Subcutaneous adipose tissue (tissue), 4 donors: ENCODE results near the gene KCNJ6. TPM values are rescaled to one million over a fixed set of nuclear protein-coding genes. Genes with fewer than 3 reads are reported as not detected.

Experiments used
- CTCF ChIP-seq: fragments of 450-650 bp; IDR thresholded peaks from one replicate; pipeline ENCODE4 v1.5.1; 2016; ENCODE audit warnings: low read depth, mild to moderate bottlenecking, control low read depth, antibody characterized with exemption, moderate library complexity
- total RNA-seq, 4 donors: library from RNA; depleted of rRNA; stranded (reverse); fragments of >200 nt; gene quantifications; one replicate each; pipeline ENCODE4 v1.1.0, GENCODE V29; 2016

Gene KCNJ6
- total RNA-seq, 4 donors from 2014 or later, result not detected

GRCh38 chr21:37607081-37607480 is 309.2 kb downstream of the KCNJ6 start:
- TF ChIP-seq CTCF, result no peak

GRCh38 chr21:37606549-37606948 is 309.7 kb downstream of the KCNJ6 start:
- no peak for TF ChIP-seq CTCF

GRCh38 chr21:37605006-37605405 is 311.3 kb downstream of the KCNJ6 start:
- no peak for TF ChIP-seq CTCF

DNA sequence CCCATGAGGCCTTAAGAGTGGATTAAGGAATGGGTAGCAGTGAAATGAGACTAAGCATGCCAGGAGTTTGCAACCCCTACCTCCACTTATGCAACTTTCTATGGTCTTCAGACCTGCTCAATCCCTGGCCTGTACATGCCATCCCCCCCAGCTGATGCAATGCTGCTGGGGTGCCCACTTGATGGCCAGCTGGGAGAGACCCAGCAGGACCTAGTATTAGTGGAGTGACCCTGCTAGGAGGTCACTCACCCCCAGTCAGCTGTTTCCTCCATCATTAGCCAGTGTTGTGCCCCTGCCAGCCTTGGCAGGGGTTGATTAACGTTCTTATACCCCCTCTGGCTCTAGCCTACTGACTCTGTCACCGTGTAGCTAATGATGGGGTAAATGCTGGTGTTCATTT is 313.1 kb downstream of the KCNJ6 start:
- TF ChIP-seq CTCF, result no peak

DNA sequence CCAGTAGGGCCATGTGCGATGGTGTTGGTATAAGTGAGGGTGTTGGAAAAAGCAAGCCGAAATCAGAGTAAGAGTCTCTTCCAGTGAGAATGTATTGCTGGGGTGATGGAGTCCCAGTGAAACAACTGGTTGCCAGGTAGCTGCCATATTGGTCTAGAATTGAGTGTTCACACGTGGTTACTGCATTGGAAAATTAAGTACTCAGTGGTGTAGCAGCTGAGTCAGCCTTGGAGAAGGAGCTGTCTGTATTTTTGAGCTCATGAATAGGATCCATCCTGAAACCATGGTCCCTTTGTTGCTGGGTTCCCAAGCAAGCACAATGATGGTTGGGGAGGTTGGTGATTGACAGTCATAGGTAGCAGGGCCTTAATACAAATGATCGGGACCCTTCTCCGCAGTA is 314.3 kb downstream of the KCNJ6 start:
- no peak for TF ChIP-seq CTCF

- no peak for TF ChIP-seq CTCF
Measured at GRCh38 chr21:37601027-37601426, 315.2 kb downstream of the KCNJ6 start.

DNA sequence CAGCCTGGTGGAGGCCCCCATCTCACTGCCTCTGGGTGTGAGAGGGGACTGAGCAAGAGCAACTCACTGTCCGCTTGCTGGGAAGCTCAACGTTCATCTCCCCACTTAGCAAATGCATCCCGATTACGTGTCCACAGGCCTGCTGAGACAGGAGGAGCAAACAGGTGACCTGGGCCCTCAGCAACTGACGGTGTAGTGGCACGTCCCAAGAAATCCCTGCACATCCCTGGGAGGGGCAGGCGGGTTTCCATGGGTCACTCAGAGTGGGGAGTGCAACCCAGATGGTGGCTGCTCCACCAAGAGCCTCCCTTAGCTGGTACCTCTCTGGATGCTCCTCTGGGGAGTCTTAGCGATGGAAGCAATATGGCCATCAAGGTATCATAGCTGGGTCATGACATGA is 320.3 kb downstream of the KCNJ6 start:
- TF ChIP-seq CTCF, result no peak
